Stimulated activated CD4-positive, alpha-beta T cell treated with anti-CD3 and anti-CD28 coated beads, TNF-alpha, amount 100 ng/mL, for 24 hours (primary cell): Measurements from ENCODE around the gene ADGRF5.

ENCODE experiments used
- DNase-seq, 3 experiments: peaks; one replicate each; pipeline ENCODE4 v3.0.0-alpha.2; 2020; ENCODE audit warnings: low read depth in 3 of 3

The ADGRF5 gene, protein sequence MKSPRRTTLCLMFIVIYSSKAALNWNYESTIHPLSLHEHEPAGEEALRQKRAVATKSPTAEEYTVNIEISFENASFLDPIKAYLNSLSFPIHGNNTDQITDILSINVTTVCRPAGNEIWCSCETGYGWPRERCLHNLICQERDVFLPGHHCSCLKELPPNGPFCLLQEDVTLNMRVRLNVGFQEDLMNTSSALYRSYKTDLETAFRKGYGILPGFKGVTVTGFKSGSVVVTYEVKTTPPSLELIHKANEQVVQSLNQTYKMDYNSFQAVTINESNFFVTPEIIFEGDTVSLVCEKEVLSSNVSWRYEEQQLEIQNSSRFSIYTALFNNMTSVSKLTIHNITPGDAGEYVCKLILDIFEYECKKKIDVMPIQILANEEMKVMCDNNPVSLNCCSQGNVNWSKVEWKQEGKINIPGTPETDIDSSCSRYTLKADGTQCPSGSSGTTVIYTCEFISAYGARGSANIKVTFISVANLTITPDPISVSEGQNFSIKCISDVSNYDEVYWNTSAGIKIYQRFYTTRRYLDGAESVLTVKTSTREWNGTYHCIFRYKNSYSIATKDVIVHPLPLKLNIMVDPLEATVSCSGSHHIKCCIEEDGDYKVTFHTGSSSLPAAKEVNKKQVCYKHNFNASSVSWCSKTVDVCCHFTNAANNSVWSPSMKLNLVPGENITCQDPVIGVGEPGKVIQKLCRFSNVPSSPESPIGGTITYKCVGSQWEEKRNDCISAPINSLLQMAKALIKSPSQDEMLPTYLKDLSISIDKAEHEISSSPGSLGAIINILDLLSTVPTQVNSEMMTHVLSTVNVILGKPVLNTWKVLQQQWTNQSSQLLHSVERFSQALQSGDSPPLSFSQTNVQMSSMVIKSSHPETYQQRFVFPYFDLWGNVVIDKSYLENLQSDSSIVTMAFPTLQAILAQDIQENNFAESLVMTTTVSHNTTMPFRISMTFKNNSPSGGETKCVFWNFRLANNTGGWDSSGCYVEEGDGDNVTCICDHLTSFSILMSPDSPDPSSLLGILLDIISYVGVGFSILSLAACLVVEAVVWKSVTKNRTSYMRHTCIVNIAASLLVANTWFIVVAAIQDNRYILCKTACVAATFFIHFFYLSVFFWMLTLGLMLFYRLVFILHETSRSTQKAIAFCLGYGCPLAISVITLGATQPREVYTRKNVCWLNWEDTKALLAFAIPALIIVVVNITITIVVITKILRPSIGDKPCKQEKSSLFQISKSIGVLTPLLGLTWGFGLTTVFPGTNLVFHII (N-terminal part only)

DNA sequence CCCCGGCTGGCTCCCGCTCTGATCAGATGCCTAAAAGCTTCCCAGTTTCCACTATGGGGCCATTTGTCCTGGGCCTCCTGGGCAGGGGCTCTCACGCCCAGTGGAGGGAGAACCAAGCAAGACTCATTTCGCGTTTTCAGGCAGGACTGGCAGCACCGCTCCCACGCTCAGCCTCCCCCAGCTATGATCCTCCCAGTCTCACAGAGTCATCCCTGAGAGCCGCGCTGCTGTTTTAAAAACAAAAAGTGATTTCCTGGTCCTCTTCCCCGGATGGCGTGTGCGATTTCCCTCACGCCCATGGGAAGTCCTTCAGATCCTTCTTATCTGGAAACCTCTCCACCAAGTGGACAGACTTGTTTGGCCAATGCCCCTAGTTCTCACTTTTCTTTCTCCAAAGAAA is at the start of gene ADGRF5:
Gene ADGRF5, minus strand, starts transcription at position 208 of the 400 bp plus-strand sequence. CDS start 15,176 bp downstream, outside the sequence.
- no peak for DNase-seq

GRCh38 chr6:46969206-46969605 is 47.5 kb upstream of the ADGRF5 start:
- DNase-seq = no peak

- no peak for DNase-seq
Measured at GRCh38 chr6:46967826-46968349, 46.1 kb upstream of the ADGRF5 start.

GRCh38 chr6:46964716-46965519 is 43.2 kb upstream of the ADGRF5 start:
- no peak for DNase-seq

DNA sequence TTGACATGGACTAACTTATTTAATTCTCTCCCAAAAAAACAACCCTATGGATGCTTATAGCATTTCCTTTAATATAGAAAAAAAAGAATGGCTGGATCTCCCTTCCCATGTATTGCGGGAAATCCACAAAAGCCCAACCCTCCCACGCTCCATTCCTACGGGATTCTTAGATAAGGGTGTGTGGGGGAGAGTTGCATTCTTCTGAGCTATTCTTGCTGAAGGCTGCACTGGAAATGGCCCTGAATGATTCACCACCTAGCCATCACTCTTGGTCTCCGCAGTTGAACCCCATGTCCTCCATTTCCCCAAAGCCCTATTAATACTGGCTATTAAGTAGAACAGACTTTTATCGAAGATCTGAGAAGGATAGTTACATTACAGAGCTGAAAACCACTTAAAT is 41.9 kb upstream of the ADGRF5 start:
- DNase-seq = no peak

- no peak for DNase-seq
Measured at GRCh38 chr6:46963039-46963438, 41.3 kb upstream of the ADGRF5 start.

- DNase-seq = no peak
Measured at GRCh38 chr6:46961711-46962110, 40.0 kb upstream of the ADGRF5 start.

GRCh38 chr6:46961232-46961631 is 39.5 kb upstream of the ADGRF5 start:
- DNase-seq = no peak

DNA sequence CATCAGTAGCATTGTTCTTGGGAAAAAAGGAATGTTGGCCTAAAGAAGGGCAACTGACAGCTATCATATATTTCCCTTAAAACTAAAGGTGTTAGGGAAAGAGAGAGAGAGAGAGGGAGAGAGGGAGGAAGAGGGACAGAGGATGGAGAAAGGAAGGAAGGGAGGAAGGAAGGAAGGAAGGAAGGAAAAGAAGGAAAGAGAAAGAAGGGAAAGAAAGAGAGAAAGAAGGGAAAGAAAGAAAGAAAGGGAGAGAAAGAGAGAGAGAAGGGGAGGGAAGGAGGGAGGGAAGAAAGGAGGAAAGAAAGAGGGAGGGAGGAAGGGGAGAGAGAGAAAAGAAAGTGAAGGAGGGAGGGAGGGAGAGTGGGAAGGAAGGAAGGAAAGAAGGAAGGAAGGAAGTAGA is 37.7 kb upstream of the ADGRF5 start:
- no peak for DNase-seq

GRCh38 chr6:46956409-46956808 is 34.7 kb upstream of the ADGRF5 start:
- no peak for DNase-seq

DNA sequence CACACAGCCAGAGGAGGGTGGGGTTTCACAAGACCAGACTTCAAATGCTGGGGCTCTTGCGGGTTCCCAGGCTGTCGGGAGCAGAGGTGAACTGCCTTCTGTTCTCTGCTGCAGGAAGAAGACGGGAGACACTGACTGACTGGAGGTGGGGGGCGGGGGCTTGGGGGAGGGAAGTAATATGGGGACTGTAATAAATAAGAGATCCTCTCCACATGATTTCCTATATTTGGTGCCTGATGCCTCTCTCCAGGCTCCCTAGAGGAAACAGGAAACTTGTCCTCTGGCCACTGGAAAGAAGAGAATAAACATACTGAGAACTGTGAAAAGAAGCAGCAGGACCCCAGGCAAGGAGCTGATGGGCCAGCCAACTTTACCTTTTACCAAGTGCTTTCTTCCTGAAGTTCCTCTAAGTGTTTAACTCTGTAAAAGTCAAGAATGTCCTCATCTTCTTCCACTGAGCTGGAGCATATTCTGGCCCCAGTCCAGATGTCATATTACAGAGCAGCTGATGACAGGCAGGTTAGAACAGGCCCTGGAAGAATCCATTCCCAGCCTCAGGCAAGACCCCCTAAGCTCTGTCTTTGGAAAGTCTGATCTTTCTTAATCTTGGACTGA is 33.2 kb upstream of the ADGRF5 start:
- no peak for DNase-seq

GRCh38 chr6:46953921-46954320 is 32.2 kb upstream of the ADGRF5 start:
- no peak for DNase-seq

GRCh38 chr6:46949632-46950280 is 28.0 kb upstream of the ADGRF5 start:
- DNase-seq = no peak

DNA sequence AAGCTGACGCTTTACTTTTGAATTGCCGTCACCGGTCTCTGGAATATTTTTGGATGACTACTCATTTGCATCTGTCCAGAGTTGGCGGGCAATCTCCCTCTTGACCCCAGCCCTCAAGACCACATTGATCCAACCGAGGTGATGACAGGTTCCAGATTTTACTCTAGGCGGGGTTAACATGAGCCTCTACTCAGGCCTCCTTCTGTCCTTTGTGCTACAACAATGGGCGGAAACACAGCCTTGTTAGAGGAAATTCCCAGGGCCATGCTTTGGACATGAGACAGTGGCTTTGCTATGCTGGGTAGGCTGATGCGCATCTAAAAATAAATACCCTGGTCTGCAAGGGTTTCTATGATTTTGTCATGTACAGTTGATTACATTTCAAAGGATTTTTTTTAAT is 27.0 kb upstream of the ADGRF5 start:
- no peak for DNase-seq

DNA sequence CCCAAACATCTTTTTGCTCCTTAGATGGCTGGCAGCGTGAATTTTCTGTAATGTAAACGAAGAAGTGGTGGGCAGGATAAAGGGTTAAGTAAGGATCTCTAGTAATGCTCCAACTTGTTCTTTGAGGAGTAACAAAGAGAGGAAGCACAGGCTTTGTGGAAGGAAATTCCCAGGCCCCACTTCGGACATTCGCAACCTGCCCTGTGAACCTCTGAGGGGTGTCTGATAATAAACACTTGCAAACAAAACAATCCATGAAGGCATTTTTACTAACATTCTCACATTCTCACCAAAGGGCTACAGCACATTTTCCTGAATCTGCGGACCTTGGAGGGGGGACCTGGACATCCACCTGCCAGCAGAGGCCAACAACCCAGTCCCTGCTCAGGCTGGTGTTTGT is 25.8 kb upstream of the ADGRF5 start:
- no peak for DNase-seq

DNA sequence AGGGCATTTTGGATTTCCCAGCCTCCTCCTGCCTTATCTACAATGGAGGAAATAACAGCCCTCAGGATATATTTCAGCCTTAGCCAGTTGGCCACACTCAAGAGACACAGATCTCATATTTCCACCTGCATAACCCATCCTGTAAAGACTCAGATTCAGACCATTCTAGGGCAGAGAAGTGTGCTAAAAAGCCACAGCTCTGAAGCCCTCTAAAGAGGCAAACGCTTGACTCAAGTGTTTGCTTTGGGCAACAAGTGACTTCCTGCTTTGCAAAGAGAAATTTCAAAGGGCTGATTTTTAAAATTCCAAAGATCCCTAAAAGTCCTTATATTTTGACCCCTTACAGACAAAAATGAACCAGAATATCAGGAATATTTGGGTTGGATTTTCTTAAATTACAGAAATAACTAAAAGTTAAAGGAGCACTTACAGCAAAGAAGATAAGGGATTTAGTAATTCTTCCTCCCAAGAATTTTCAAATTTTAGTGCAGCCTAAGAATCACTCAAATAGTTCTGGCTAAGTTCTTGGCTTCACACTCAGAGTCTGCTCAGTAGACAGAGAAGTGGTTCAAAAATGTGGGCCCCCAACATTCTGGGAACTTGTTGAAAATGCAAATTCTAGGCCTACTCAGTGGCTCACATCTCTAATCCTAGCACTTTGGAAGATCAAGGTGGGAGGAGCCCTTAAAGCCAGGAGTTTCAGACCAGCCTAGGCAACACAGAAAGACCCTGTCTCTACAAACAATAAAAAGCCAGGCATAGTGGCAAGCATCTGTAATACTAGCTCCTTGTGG is 18.9 kb upstream of the ADGRF5 start:
- DNase-seq = no peak

- DNase-seq = no peak
Measured at GRCh38 chr6:46937642-46938041, 15.9 kb upstream of the ADGRF5 start.

DNA sequence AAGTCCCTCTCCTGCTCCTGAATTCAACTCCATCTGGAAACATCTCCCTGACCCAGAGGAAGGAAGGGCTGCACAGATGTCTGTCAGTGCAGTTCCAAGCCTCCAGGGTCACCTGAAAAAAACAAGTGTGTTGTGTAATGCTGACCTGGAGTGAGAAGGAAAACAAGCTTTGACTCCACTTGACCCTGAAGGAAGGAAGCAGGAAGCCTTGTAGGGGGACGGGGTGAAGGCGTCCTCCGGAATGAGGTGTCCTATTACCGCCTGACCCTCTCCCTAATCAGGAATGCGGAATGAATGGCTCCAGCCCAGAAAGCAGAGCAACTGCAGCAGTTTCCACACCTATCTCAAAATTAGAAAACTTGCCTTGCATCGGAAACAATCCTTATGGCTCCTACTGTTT is 13.9 kb upstream of the ADGRF5 start:
- no peak for DNase-seq

GRCh38 chr6:46933751-46934150 is 12.0 kb upstream of the ADGRF5 start:
- DNase-seq = no peak
